Lower lobe of right lung (tissue), 2 donors: ENCODE results near the gene ITPKB. TPM values are rescaled to one million over a fixed set of nuclear protein-coding genes. Genes with fewer than 3 reads are reported as not detected.
A peak's percentile ranks its signal among the peaks of the same experiment; 100 is the strongest.
"Not testable (repeated sequence)": the region's sequence is repeated elsewhere in the genome, so short reads cannot be mapped to it uniquely, and the experiment has no call there.

Source experiments
- ATAC-seq, 2 donors: fragments of 200-7000 bp; cut with Tn5 transposase; one replicate each; pipeline ENCODE4 v1.9.1; 2020 to 2022; ENCODE audit warnings: mild to moderate bottlenecking in 2 of 2, moderate library complexity in 2 of 2
- DNase-seq: peaks from one replicate; pipeline ENCODE4 v3.0.0-alpha.2; 2020
- H3K27ac ChIP-seq: fragments of 200-600 bp; one replicate; pipeline ENCODE4 v1.8.0; 2022
- H3K27me3 ChIP-seq: fragments of 200-600 bp; one replicate; pipeline ENCODE4 v1.8.0; 2022; ENCODE audit warnings: low read depth
- H3K36me3 ChIP-seq: fragments of 200-600 bp; one replicate; pipeline ENCODE4 v1.8.0; 2022; ENCODE audit warnings: mild to moderate bottlenecking
- H3K4me1 ChIP-seq: fragments of 200-600 bp; one replicate; pipeline ENCODE4 v1.8.0; 2022
- H3K4me3 ChIP-seq: fragments of 200-600 bp; one replicate; pipeline ENCODE4 v1.8.0; 2022; ENCODE audit warnings: mild to moderate bottlenecking
- H3K9me3 ChIP-seq: fragments of 200-600 bp; one replicate; pipeline ENCODE4 v1.8.0; 2022
- CTCF ChIP-seq: fragments of 200-600 bp; IDR thresholded peaks from one replicate; pipeline ENCODE4 v1.8.0; 2022; ENCODE audit warnings: antibody characterized with exemption, mild to moderate bottlenecking
- intact Hi-C: fragments of 100-400 bp; cut with DNase I; formaldehyde crosslinking; loops from one replicate; pipeline ENCODE4 v1.11.0; 2022
- total RNA-seq: library from RNA; stranded (reverse); fragmentation: NEBNext Ultra II Directional; extraction: Animal tissue kit (Norgen Biotek cat#: 25700); gene quantifications from one replicate; pipeline ENCODE4 v1.2.1, GENCODE V29; 2021
- donor health status: DM: no; HTN: yes; CAD: no; lungs with severe emphysema.

ITPKB gene
- total RNA-seq, 1 donor from 2014 or later = 42.3 TPM

DNA sequence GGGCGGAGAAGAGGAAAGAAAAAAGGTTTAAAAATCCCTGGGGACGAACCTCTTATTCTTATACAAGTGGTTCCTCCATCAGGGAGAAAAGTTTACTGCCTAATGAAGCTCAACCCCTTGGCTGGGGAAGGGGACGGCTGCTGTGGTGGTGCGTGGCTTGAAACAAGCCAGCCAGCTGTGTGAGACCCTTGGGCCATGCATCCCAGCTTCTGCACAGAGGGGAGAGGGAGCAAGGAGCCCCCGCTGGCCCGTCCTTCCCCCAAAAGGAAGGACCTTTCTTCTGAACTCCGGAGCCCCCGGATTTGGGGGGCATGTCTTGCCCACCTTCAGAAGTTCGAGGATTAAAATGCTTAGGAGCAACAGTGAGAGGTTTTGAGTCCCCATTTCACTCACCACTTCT, 123.2 kb downstream of the ITPKB start:
- Histone ChIP-seq H3K4me3 (no peak overlapping the region), H3K27ac (no peak overlapping the region), H3K9me3 (no peaks in the 10 kb centered on the region), H3K27me3 (no peaks in the 10 kb centered on the region), H3K4me1 (no peaks in the 10 kb centered on the region), H3K36me3 (no peaks in the 10 kb centered on the region)
- intact Hi-C loops = no loop called here
- ATAC-seq (no peak), DNase-seq (no peak)
- no peak for TF ChIP-seq CTCF

- intact Hi-C loops, H3K9me3 ChIP-seq, H3K36me3 ChIP-seq, H3K4me3 ChIP-seq, DNase-seq, ATAC-seq, H3K4me1 ChIP-seq, H3K27me3 ChIP-seq, H3K27ac ChIP-seq: not testable (repeated sequence)
Observed at GRCh38 chr1:226611980-226612379, 127.1 kb downstream of the ITPKB start.

GRCh38 chr1:226611301-226611700, 127.8 kb downstream of the ITPKB start:
- H3K27ac ChIP-seq = no peak overlapping the region
- no peaks in the 10 kb centered on the region for H3K27me3 ChIP-seq
- H3K9me3 ChIP-seq = no peaks in the 10 kb centered on the region
- H3K36me3 ChIP-seq = no peaks in the 10 kb centered on the region
- no peaks in the 10 kb centered on the region for H3K4me1 ChIP-seq
- intact Hi-C loops = no loop called here
- DNase-seq (no peak), ATAC-seq (no peak)
- H3K4me3 ChIP-seq = no peak overlapping the region
- no peak for TF ChIP-seq CTCF

GRCh38 chr1:226610671-226611070, 128.4 kb downstream of the ITPKB start:
- no peak for DNase-seq
- no peaks in the 10 kb centered on the region for H3K4me1 ChIP-seq

DNA sequence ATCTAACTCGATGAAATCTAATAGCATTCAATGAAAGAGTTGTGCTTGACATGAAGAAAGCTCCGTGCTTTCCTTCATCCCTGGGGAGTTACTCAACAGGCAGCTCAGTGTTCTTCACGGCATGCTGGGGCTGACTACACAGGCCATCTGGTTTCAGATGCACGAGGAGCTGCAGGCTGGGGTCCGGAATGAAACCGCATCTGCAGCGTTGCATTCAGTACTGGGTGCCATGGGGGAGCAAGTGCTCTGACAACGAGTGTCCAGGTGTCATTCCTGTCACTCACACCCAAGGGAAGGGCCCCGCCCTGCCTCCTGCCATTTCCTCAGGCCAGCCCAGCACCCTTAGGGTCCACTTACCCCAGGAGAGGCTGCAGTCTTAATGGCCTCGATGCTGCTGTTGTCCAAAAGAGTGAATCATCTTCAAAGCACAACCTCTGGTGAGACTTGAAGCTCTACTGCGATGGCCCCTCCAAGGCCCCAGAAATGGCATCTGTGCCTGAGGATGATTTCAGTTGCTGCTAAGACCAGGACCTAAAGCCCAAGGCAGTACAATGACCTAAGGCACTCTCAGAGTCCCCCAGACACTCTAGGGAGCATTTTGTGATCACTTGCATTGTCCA, 129.1 kb downstream of the ITPKB start:
- ATAC-seq = no peak
- TF ChIP-seq CTCF = no peak
- DNase-seq = no peak
- Histone ChIP-seq H3K4me1 (no peaks in the 10 kb centered on the region), H3K9me3 (no peaks in the 10 kb centered on the region), H3K27ac (no peak overlapping the region), H3K36me3 (no peaks in the 10 kb centered on the region), H3K27me3 (no peaks in the 10 kb centered on the region), H3K4me3 (no peak overlapping the region)
- intact Hi-C loops = no loop called here

More at GRCh38 chr1:226610671-226611070, 128.4 kb downstream of the ITPKB start:
- intact Hi-C loops = no loop called here
- Histone ChIP-seq H3K4me3 (no peak overlapping the region), H3K9me3 (no peaks in the 10 kb centered on the region), H3K27me3 (no peaks in the 10 kb centered on the region), H3K27ac (no peak overlapping the region), H3K36me3 (no peaks in the 10 kb centered on the region)
- TF ChIP-seq CTCF = no peak
- ATAC-seq = peak in 1 of 2 donors; percentile 23

DNA sequence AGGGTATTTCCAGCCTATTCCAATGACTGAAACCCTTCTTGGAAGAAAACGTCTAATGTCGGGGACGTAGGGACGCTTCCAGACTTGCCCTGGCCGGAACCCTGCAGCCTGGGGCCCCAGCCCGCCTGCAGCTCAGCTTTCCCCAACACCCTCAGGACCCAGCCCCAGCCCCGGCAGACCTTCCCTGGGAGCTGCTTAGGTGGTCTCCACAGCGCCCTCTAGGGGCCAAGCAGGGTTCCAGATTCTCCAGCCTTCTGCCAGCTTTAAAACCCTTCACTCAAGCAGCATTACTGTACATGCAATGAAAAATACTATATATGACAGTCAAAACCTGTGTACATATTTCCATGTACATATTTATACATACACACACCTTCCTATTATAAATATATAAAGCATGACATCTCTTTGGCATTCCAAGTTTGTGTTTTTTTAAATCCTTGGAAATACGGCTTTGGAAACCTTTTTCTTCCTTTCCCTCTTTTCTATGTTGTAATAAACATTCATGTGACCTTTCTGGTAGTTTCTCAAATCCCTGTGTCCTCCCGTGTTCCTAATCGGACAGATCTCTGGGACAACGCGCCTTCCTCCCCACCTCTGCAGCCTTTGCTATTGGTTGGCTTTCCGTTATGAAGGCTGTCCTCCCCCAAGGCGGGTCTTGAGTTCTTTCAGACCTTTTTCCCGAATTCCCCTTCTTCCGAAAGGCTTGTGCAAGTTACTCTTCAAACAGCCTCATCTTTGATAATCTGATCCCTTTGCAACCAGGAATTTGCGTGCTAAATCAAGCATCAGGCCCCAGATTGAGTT, 130.2 kb downstream of the ITPKB start:
- DNase-seq (peak; percentile 77), ATAC-seq (peak; percentile 74 to 77)
- Histone ChIP-seq H3K36me3 (no peaks in the 10 kb centered on the region), H3K4me3 (no peak overlapping the region), H3K27ac (no peak overlapping the region), H3K4me1 (peaks cover 4% of the 10 kb centered on the region), H3K9me3 (no peaks in the 10 kb centered on the region), H3K27me3 (no peaks in the 10 kb centered on the region)
- TF ChIP-seq CTCF = peak; percentile 88
- intact Hi-C loops = no loop called here
